CD14-positive monocyte (primary cell): ENCODE data around the gene KDELR1. TPM values are rescaled to one million over a fixed set of nuclear protein-coding genes. Genes with fewer than 3 reads are reported as not detected.

ENCODE experiments used
- DNase-seq, 3 donors: peaks; one replicate each; pipeline ENCODE4 v3.0.0-alpha.2; 2011 to 2022
- H2AFZ ChIP-seq: 2 replicates; pipeline ENCODE4 v1.6.0; 2012; ENCODE audit warnings: mild to moderate bottlenecking, low read depth, low read length, inconsistent platforms; ENCODE audit not compliant: insufficient read depth, poor library complexity, severe bottlenecking
- H3K27ac ChIP-seq, 2 donors: 1 replicate in 1 of 2; 2 replicates in 1 of 2; pipeline ENCODE4 v1.5.1; 2012 to 2013; ENCODE audit warnings: low read length in 2 of 2, control low read depth in 1 of 2, inconsistent platforms in 1 of 2, low read depth in 1 of 2, mild to moderate bottlenecking in 1 of 2
- H3K27me3 ChIP-seq, 2 donors: one replicate each; pipeline versions ENCODE4 v1.6.0 to v1.6.1; 2011 to 2013; ENCODE audit warnings: low read length in 2 of 2; ENCODE audit not compliant: control insufficient read depth in 2 of 2, insufficient read depth in 2 of 2
- H3K36me3 ChIP-seq, 2 donors: replicated peaks in 1 of 2; 1 replicate in 1 of 2; 2 replicates in 1 of 2; pipeline versions ENCODE4 v1.5.1 to v1.6.1; 2012 to 2013; ENCODE audit warnings: low read length in 2 of 2, control low read depth in 1 of 2, inconsistent platforms in 1 of 2, mild to moderate bottlenecking in 1 of 2; ENCODE audit not compliant: insufficient read depth in 2 of 2, control insufficient read depth in 1 of 2
- H3K4me1 ChIP-seq, 2 donors: 1 replicate in 1 of 2; 2 replicates in 1 of 2; pipeline versions ENCODE4 v1.5.1 to v1.6.1; 2012 to 2013; ENCODE audit warnings: low read length in 2 of 2, control low read depth in 1 of 2, inconsistent platforms in 1 of 2, mild to moderate bottlenecking in 1 of 2, moderate library complexity in 1 of 2; ENCODE audit not compliant: insufficient read depth in 2 of 2, control insufficient read depth in 1 of 2
- H3K4me2 ChIP-seq: replicated peaks from 2 replicates; pipeline ENCODE3; 2012; ENCODE audit warnings: low read length, moderate library complexity, mild to moderate bottlenecking; ENCODE audit not compliant: poor library complexity, severe bottlenecking; ENCODE audit errors: extremely low read depth
- H3K4me3 ChIP-seq, 3 experiments: fragments of 200-600 bp in 1 of 3; sonication (generic) in 1 of 3; replicated peaks in 1 of 3; 1 replicate in 2 of 3; 2 replicates in 1 of 3; pipeline ENCODE4 v1.5.1; 2011 to 2013; ENCODE audit warnings: low read length in 3 of 3, mild to moderate bottlenecking in 3 of 3, control low read depth in 2 of 3, low read depth in 2 of 3, inconsistent platforms in 1 of 3, moderate library complexity in 1 of 3
- H3K79me2 ChIP-seq: 2 replicates; pipeline ENCODE4 v1.6.0; 2012; ENCODE audit warnings: mild to moderate bottlenecking, control low read depth, inconsistent platforms, low read length, moderate library complexity; ENCODE audit not compliant: insufficient read depth
- H3K9ac ChIP-seq: 2 replicates; pipeline ENCODE4 v1.6.0; 2017; ENCODE audit warnings: low read length, mild to moderate bottlenecking; ENCODE audit not compliant: insufficient read depth, poor library complexity, severe bottlenecking
- H3K9me3 ChIP-seq, 2 donors: replicated peaks in 1 of 2; 1 replicate in 1 of 2; 2 replicates in 1 of 2; pipeline versions ENCODE4 v1.5.1 to v1.6.1; 2012 to 2013; ENCODE audit warnings: low read length in 2 of 2, control low read depth in 1 of 2; ENCODE audit not compliant: control insufficient read depth in 1 of 2, insufficient read depth in 1 of 2
- H4K20me1 ChIP-seq: 2 replicates; pipeline ENCODE4 v1.6.0; 2012; ENCODE audit warnings: mild to moderate bottlenecking, low read length, control low read depth, moderate library complexity; ENCODE audit not compliant: insufficient read depth
- H3K27ac Mint-ChIP-seq, 7 donors: one replicate each; pipeline ENCODE4 v1.8.0; 2020; ENCODE audit warnings: mild to moderate bottlenecking in 7 of 7, mixed read lengths in 7 of 7, moderate library complexity in 6 of 7, inconsistent platforms in 2 of 7
- H3K27me3 Mint-ChIP-seq, 3 donors: one replicate each; pipeline ENCODE4 v1.8.0; 2021 to 2022; ENCODE audit warnings: low read depth in 3 of 3, mild to moderate bottlenecking in 3 of 3, mixed read lengths in 3 of 3, moderate library complexity in 3 of 3, inconsistent platforms in 1 of 3
- H3K36me3 Mint-ChIP-seq, 2 donors: one replicate each; pipeline ENCODE4 v1.8.0; 2020; ENCODE audit warnings: mixed read lengths in 2 of 2, inconsistent platforms in 1 of 2, mild to moderate bottlenecking in 1 of 2
- H3K4me1 Mint-ChIP-seq: one replicate; pipeline ENCODE4 v1.8.0; 2020; ENCODE audit warnings: mild to moderate bottlenecking, mixed read lengths
- H3K4me3 Mint-ChIP-seq, 2 donors: one replicate each; pipeline ENCODE4 v1.8.0; 2020; ENCODE audit warnings: mild to moderate bottlenecking in 2 of 2, mixed read lengths in 2 of 2, moderate library complexity in 1 of 2
- H3K9me3 Mint-ChIP-seq, 7 donors: one replicate each; pipeline ENCODE4 v1.8.0; 2020 to 2022; ENCODE audit warnings: mixed read lengths in 7 of 7, mild to moderate bottlenecking in 6 of 7, moderate library complexity in 6 of 7, inconsistent platforms in 2 of 7
- WGBS: methylation state at CpG from one replicate; pipeline ENCODE4 v1.1.5; 2013; ENCODE audit warnings: missing lambda C conversion rate; ENCODE audit not compliant: insufficient coverage; 5-methylcytosine and 5-hydroxymethylcytosine counted together
- intact Hi-C, 2 donors: fragments of 100-400 bp; cut with micrococcal nuclease; formaldehyde crosslinking; loops; one replicate each; pipeline versions ENCODE4 v1.15.0 to v1.15.1; 2023
- polyA plus RNA-seq, 3 donors: library from polyadenylated mRNA; depleted of rRNA in 1 of 3; unstranded in 2 of 3; stranded (reverse) in 1 of 3; fragments of 300-500 nt in 2 of 3; fragments of >200 nt in 1 of 3; fragmentation: Illumina TruSeq in 2 of 3; gene quantifications; 1 replicate in 2 of 3; 2 replicates in 1 of 3; pipeline ENCODE4 v1.2.3, GENCODE V29; 2012 to 2021
- TF ChIP-seq, protein P1 (sequence below): fragments of 200-600 bp; IDR thresholded peaks from one replicate; pipeline ENCODE4 v1.8.0; 2022; ENCODE audit warnings: antibody characterized with exemption, mild to moderate bottlenecking

KDELR1 gene
- polyA plus RNA-seq, 3 donors = 42.0 to 72.0 (median 51.3) TPM

GRCh38 chr19:48368936-48369335, 22.4 kb downstream of the KDELR1 start:
- no peaks in the 10 kb centered on the region for H3K27me3 ChIP-seq
- Mint-ChIP-seq H3K4me3 (no peak overlapping the region), H3K4me1 (peaks cover 6% of the 10 kb centered on the region), H3K9me3 (no peaks in the 10 kb centered on the region), H3K27me3 (peaks cover 1 to 8% (median 5%) of the 10 kb centered on the region in 3 donors), H3K36me3 (no peaks in the 10 kb centered on the region), H3K27ac (no peak overlapping the region)
- H2AFZ ChIP-seq = no peak overlapping the region
- TF ChIP-seq, protein P1, sequence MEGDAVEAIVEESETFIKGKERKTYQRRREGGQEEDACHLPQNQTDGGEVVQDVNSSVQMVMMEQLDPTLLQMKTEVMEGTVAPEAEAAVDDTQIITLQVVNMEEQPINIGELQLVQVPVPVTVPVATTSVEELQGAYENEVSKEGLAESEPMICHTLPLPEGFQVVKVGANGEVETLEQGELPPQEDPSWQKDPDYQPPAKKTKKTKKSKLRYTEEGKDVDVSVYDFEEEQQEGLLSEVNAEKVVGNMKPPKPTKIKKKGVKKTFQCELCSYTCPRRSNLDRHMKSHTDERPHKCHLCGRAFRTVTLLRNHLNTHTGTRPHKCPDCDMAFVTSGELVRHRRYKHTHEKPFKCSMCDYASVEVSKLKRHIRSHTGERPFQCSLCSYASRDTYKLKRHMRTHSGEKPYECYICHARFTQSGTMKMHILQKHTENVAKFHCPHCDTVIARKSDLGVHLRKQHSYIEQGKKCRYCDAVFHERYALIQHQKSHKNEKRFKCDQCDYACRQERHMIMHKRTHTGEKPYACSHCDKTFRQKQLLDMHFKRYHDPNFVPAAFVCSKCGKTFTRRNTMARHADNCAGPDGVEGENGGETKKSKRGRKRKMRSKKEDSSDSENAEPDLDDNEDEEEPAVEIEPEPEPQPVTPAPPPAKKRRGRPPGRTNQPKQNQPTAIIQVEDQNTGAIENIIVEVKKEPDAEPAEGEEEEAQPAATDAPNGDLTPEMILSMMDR = no peak
- no peak overlapping the region for H3K4me3 ChIP-seq
- no peak for DNase-seq
- H3K4me2 ChIP-seq = no peak overlapping the region
- H3K27ac ChIP-seq = no peak overlapping the region
- no peaks in the 10 kb centered on the region for H3K79me2 ChIP-seq
- peaks cover 7 to 8% of the 10 kb centered on the region in 2 donors for H3K4me1 ChIP-seq
- H3K9me3 ChIP-seq = no peaks in the 10 kb centered on the region
- no peaks in the 10 kb centered on the region for H3K36me3 ChIP-seq
- 100% methylated on average over 1 of the region's 14 CpGs for whole genome bisulfite sequencing
- H3K9ac ChIP-seq = no peak overlapping the region
- no peaks in the 10 kb centered on the region for H4K20me1 ChIP-seq
- intact Hi-C loops = no loop called here

DNA sequence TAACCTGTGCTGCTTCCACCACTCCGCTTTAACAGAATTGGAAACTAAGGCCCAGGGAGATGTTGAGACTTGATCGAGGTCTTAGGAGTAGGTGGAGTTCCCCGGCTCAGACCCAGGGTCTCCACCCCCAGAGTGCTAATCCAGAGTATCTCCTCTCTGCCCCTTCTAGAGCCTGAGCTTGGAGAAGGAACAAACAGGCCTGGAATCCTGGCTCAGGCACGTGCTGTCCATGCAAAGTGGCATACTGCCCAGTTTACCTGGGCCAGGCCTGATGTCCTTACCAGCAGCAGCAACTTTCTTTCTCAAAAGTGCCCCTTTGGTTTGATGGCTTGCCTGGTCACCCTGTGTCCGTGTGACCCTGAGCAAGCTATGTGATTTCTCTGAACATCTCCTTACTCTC, 23.5 kb downstream of the KDELR1 start:
- Histone ChIP-seq H3K79me2 (no peaks in the 10 kb centered on the region), H3K27ac (no peak overlapping the region), H3K9me3 (no peaks in the 10 kb centered on the region), H3K4me2 (no peak overlapping the region), H3K4me1 (peaks cover 16 to 17% of the 10 kb centered on the region in 2 donors), H4K20me1 (no peaks in the 10 kb centered on the region), H3K9ac (no peak overlapping the region), H3K4me3 (no peak overlapping the region), H3K27me3 (no peaks in the 10 kb centered on the region), H2AFZ (no peak overlapping the region), H3K36me3 (no peaks in the 10 kb centered on the region)
- peaks cover 7% of the 10 kb centered on the region for H3K4me1 Mint-ChIP-seq
- no peak for DNase-seq
- H3K27ac Mint-ChIP-seq = peak overlapping the region in 2 of 7 donors; percentile 10 to 14
- no peaks in the 10 kb centered on the region for H3K36me3 Mint-ChIP-seq
- WGBS = 92% methylated on average over 2 of the region's 5 CpGs
- H3K27me3 Mint-ChIP-seq = peaks cover 1 to 4% (median 2%) of the 10 kb centered on the region in 3 donors
- no peaks in the 10 kb centered on the region for H3K9me3 Mint-ChIP-seq
- TF ChIP-seq, protein P1 = no peak
- no peak overlapping the region for H3K4me3 Mint-ChIP-seq
- intact Hi-C loops = no loop called here
